Liver (tissue), 3 donors: ENCODE results near the gene ZNF775.

Source experiments
- CTCF ChIP-seq: fragments of 150-350 bp; IDR thresholded peaks from 2 replicates; pipeline ENCODE4 v1.5.1; 2017; ENCODE audit warnings: improper control_type of control experiment, low read depth, low read length; ENCODE audit not compliant: missing input control
- FOXA1 ChIP-seq: IDR thresholded peaks from 2 replicates; pipeline ENCODE4 v1.6.1; 2016; ENCODE audit warnings: antibody characterized with exemption
- JUND ChIP-seq, 2 donors: IDR thresholded peaks; 2 replicates each; pipeline ENCODE4 v1.6.1; 2016; ENCODE audit warnings: antibody characterized with exemption in 2 of 2
- SP1 ChIP-seq: IDR thresholded peaks from 2 replicates; pipeline ENCODE4 v1.6.1; 2018; ENCODE audit warnings: antibody characterized with exemption, mild to moderate bottlenecking
- donor health status: healthy.
- donor health status: healthy.

- TF ChIP-seq CTCF (no peak), SP1 (no peak), FOXA1 (no peak), JUND (IDR thresholded peaks at IDR 0.05) (no peak)
Measured at GRCh38 chr7:150398965-150399320, 19.8 kb downstream of the ZNF775 start.
